H9 (cell line): ENCODE data around the gene PHLDA3. TPM values are rescaled to one million over a fixed set of nuclear protein-coding genes. Genes with fewer than 3 reads are reported as not detected.

ENCODE experiments used
- DNase-seq: peaks from one replicate; pipeline ENCODE4 v3.0.0-alpha.2; 2017
- H2AFZ ChIP-seq: one replicate; pipeline ENCODE4 v1.6.1; 2013; ENCODE audit warnings: mild to moderate bottlenecking, low read length, control low read depth, moderate library complexity
- H2AK5ac ChIP-seq: 2 replicates; pipeline ENCODE4 v1.6.1; 2013; ENCODE audit warnings: low read length, control low read depth, mixed read lengths; ENCODE audit not compliant: insufficient read length
- H2BK120ac ChIP-seq: one replicate; pipeline ENCODE4 v1.6.1; 2013; ENCODE audit warnings: low read depth, mild to moderate bottlenecking, low read length, control low read depth, inconsistent platforms; ENCODE audit not compliant: poor library complexity, severe bottlenecking
- H2BK12ac ChIP-seq: 2 replicates; pipeline ENCODE4 v1.6.1; 2013; ENCODE audit warnings: low read length, control low read depth, mixed read lengths, low read depth; ENCODE audit not compliant: insufficient read length
- H2BK15ac ChIP-seq: 2 replicates; pipeline ENCODE4 v1.6.1; 2013; ENCODE audit warnings: low read depth, low read length, control low read depth
- H2BK20ac ChIP-seq: one replicate; pipeline ENCODE4 v1.6.1; 2013; ENCODE audit warnings: low read depth, mild to moderate bottlenecking, low read length, control low read depth, inconsistent platforms; ENCODE audit not compliant: poor library complexity, severe bottlenecking
- H2BK5ac ChIP-seq: 2 replicates; pipeline ENCODE4 v1.6.1; 2013; ENCODE audit warnings: low read length, control low read depth, mixed read lengths; ENCODE audit not compliant: insufficient read length
- H3K14ac ChIP-seq: 2 replicates; pipeline ENCODE4 v1.6.1; 2013; ENCODE audit warnings: low read length, control low read depth; ENCODE audit not compliant: insufficient read depth
- H3K18ac ChIP-seq: 2 replicates; pipeline ENCODE4 v1.6.1; 2013; ENCODE audit warnings: low read depth, mild to moderate bottlenecking, mixed read lengths, low read length, control low read depth; ENCODE audit not compliant: insufficient read length
- H3K23ac ChIP-seq: 2 replicates; pipeline ENCODE4 v1.6.1; 2013; ENCODE audit warnings: low read length, control low read depth, mixed read lengths, low read depth; ENCODE audit not compliant: insufficient read length
- H3K23me2 ChIP-seq: 2 replicates; pipeline ENCODE4 v1.6.1; 2013; ENCODE audit warnings: low read depth, mild to moderate bottlenecking, mixed read lengths, low read length, control low read depth; ENCODE audit not compliant: insufficient read length, poor library complexity, severe bottlenecking
- H3K27ac ChIP-seq: 2 replicates; pipeline ENCODE4 v1.5.1; 2013; ENCODE audit warnings: low read length, control low read depth, mixed read lengths, low read depth; ENCODE audit not compliant: insufficient read length
- H3K27me3 ChIP-seq: 2 replicates; pipeline ENCODE4 v1.6.1; 2013; ENCODE audit warnings: low read length, control low read depth, inconsistent platforms; ENCODE audit not compliant: insufficient read depth
- H3K4ac ChIP-seq: 2 replicates; pipeline ENCODE4 v1.6.1; 2013; ENCODE audit warnings: low read depth, mild to moderate bottlenecking, control low read depth, inconsistent platforms, low read length, moderate library complexity
- H3K4me1 ChIP-seq: 2 replicates; pipeline ENCODE4 v1.6.1; 2013; ENCODE audit warnings: low read length, control low read depth, inconsistent platforms; ENCODE audit not compliant: insufficient read depth
- H3K4me2 ChIP-seq: 2 replicates; pipeline ENCODE4 v1.6.1; 2013; ENCODE audit warnings: low read length, control low read depth, mixed read lengths; ENCODE audit not compliant: insufficient read length, insufficient read depth
- H3K56ac ChIP-seq: 2 replicates; pipeline ENCODE4 v1.6.1; 2013; ENCODE audit warnings: low read depth, mild to moderate bottlenecking, mixed read lengths, low read length, control low read depth; ENCODE audit not compliant: insufficient read length
- H3K79me1 ChIP-seq: 2 replicates; pipeline ENCODE4 v1.6.1; 2013; ENCODE audit warnings: low read depth, mild to moderate bottlenecking, moderate library complexity, low read length, control low read depth, inconsistent platforms; ENCODE audit not compliant: insufficient read depth, poor library complexity, severe bottlenecking
- H3K79me2 ChIP-seq: 2 replicates; pipeline ENCODE4 v1.6.1; 2013; ENCODE audit warnings: low read length, control low read depth, inconsistent platforms; ENCODE audit not compliant: insufficient read depth
- H3K9ac ChIP-seq: 2 replicates; pipeline ENCODE4 v1.6.1; 2013; ENCODE audit warnings: low read length, control low read depth, mixed read lengths; ENCODE audit not compliant: insufficient read length; ENCODE audit errors: extremely low read depth
- H3K9me3 ChIP-seq: one replicate; pipeline ENCODE4 v1.6.1; 2013; ENCODE audit warnings: low read depth, low read length, inconsistent platforms; ENCODE audit not compliant: control insufficient read depth
- H3T11ph ChIP-seq: one replicate; pipeline ENCODE4 v1.6.1; 2013; ENCODE audit warnings: mild to moderate bottlenecking, low read length, control low read depth, inconsistent platforms
- H4K20me1 ChIP-seq: one replicate; pipeline ENCODE4 v1.6.1; 2013; ENCODE audit not compliant: control insufficient read depth, insufficient read length, insufficient read depth
- H4K5ac ChIP-seq: 2 replicates; pipeline ENCODE4 v1.6.1; 2013; ENCODE audit warnings: low read depth, mild to moderate bottlenecking, mixed read lengths, low read length, control low read depth; ENCODE audit not compliant: insufficient read length
- H4K8ac ChIP-seq: replicated peaks from 2 replicates; pipeline ENCODE4 v1.6.1; 2013; ENCODE audit warnings: low read length, control low read depth, mixed read lengths, low read depth; ENCODE audit not compliant: insufficient read length
- H4K91ac ChIP-seq: 2 replicates; pipeline ENCODE4 v1.6.1; 2013; ENCODE audit warnings: low read depth, mild to moderate bottlenecking, moderate library complexity, mixed read lengths, low read length, control low read depth; ENCODE audit not compliant: insufficient read length
- H3K27ac Mint-ChIP-seq, 3 experiments: 2 replicates in 2 of 3; 3 replicates in 1 of 3; pipeline ENCODE4 v1.8.0; 2020 to 2021; ENCODE audit warnings: mixed read lengths in 3 of 3, mild to moderate bottlenecking in 1 of 3, moderate library complexity in 1 of 3
- H3K27me3 Mint-ChIP-seq: 2 replicates; pipeline ENCODE4 v1.8.0; 2021; ENCODE audit warnings: low read depth, mild to moderate bottlenecking, moderate library complexity, mixed read lengths
- H3K36me3 Mint-ChIP-seq, 3 experiments: 2 replicates in 2 of 3; 3 replicates in 1 of 3; pipeline ENCODE4 v1.8.0; 2020 to 2021; ENCODE audit warnings: low read depth in 3 of 3, mixed read lengths in 3 of 3; ENCODE audit not compliant: insufficient read depth in 1 of 3
- H3K4me1 Mint-ChIP-seq, 2 experiments: 2 replicates each; pipeline ENCODE4 v1.8.0; 2020; ENCODE audit warnings: mixed read lengths in 2 of 2
- H3K4me3 Mint-ChIP-seq, 2 experiments: 2 replicates in 1 of 2; 3 replicates in 1 of 2; pipeline ENCODE4 v1.8.0; 2020 to 2021; ENCODE audit warnings: mild to moderate bottlenecking in 2 of 2, mixed read lengths in 2 of 2, moderate library complexity in 1 of 2
- H3K9me3 Mint-ChIP-seq, 2 experiments: 2 replicates in 1 of 2; 3 replicates in 1 of 2; pipeline ENCODE4 v1.8.0; 2020; ENCODE audit warnings: mild to moderate bottlenecking in 2 of 2, mixed read lengths in 2 of 2, moderate library complexity in 1 of 2
- WGBS: extraction: QIAGEN DNeasy Blood & Tissue Kit; methylation state at CpG from one replicate; pipeline ENCODE4 v1.1.7; 2013; ENCODE audit warnings: missing lambda C conversion rate, low lambda C conversion rate, mixed read lengths; ENCODE audit not compliant: insufficient read length; ENCODE audit errors: extremely low coverage; 5-methylcytosine and 5-hydroxymethylcytosine counted together
- total RNA-seq: library from RNA; stranded (reverse); gene quantifications from 2 replicates; pipeline ENCODE4 v1.2.1, GENCODE V29; 2021
- TF ChIP-seq, protein P1 (sequence below): fragments of 200-600 bp; sonication (generic); conservative IDR thresholded peaks from 3 replicates; pipeline ENCODE4 v1.8.0; 2021; ENCODE audit warnings: antibody characterized with exemption, mild to moderate bottlenecking

The PHLDA3 gene
- total RNA-seq, 1 experiment from 2014 or later: 53.9 TPM

DNA sequence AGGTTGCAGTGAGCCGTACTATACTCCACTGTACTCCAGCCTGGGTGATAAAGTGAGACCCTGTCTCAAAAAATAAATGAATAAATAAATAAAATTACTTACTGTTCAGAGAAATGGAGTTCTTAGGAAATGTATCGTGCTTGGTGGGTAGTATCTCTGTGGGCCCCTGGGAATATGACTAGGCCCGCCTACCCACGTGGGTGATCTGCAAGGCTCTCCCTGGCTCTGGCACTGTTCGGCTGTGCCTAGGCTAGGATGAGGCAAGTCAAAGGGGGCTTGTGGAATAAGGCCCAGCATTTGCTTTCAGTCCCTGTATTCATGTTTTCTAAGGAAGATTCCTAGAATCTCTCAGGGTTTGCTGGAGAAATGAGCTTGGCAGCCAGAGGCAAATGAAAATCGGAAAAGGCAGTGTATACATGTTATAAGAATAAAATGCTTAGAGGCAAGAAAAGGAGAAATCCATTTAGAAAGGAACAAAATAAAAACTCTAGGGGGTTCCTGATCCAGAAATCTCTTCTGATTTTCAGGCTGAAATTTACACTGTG lies 42.5 kb upstream of the PHLDA3 start:
- TF ChIP-seq, protein P1, sequence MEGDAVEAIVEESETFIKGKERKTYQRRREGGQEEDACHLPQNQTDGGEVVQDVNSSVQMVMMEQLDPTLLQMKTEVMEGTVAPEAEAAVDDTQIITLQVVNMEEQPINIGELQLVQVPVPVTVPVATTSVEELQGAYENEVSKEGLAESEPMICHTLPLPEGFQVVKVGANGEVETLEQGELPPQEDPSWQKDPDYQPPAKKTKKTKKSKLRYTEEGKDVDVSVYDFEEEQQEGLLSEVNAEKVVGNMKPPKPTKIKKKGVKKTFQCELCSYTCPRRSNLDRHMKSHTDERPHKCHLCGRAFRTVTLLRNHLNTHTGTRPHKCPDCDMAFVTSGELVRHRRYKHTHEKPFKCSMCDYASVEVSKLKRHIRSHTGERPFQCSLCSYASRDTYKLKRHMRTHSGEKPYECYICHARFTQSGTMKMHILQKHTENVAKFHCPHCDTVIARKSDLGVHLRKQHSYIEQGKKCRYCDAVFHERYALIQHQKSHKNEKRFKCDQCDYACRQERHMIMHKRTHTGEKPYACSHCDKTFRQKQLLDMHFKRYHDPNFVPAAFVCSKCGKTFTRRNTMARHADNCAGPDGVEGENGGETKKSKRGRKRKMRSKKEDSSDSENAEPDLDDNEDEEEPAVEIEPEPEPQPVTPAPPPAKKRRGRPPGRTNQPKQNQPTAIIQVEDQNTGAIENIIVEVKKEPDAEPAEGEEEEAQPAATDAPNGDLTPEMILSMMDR: no peak
- no peak overlapping the region for H4K5ac ChIP-seq
- no peak overlapping the region for H3K9ac ChIP-seq
- no peak overlapping the region for H3K56ac ChIP-seq
- H3K18ac ChIP-seq: no peak overlapping the region
- H3K27ac Mint-ChIP-seq: 0 out of 7 replicates have a peak overlapping the region, but pooled peaks of 1 of the 3 experiments have one; percentile 44
- H2BK120ac ChIP-seq: no peak overlapping the region
- no CpG with 5 or more reads among the region's 6 CpGs for WGBS
- no peak overlapping the region for H2AK5ac ChIP-seq
- no peak overlapping the region for H2AFZ ChIP-seq
- H3K9me3 ChIP-seq: no peaks in the 10 kb centered on the region
- H4K8ac ChIP-seq: no peak overlapping the region
- H4K91ac ChIP-seq: no peak overlapping the region
- H2BK5ac ChIP-seq: no peak overlapping the region
- H3K23me2 ChIP-seq: peaks cover 7% of the 10 kb centered on the region
- H2BK20ac ChIP-seq: no peak overlapping the region
- H3K4me1 ChIP-seq: no peaks in the 10 kb centered on the region; the same call in 1 of the 2 replicates
- H2BK15ac ChIP-seq: no peak overlapping the region
- H4K20me1 ChIP-seq: no peaks in the 10 kb centered on the region
- no peak overlapping the region for H2BK12ac ChIP-seq
- DNase-seq: no peak
- H3K4ac ChIP-seq: no peak overlapping the region
- no peak overlapping the region for H3K27ac ChIP-seq
- H3K27me3 ChIP-seq: peaks cover 4% of the 10 kb centered on the region; the same call in 1 of the 2 replicates
- no peaks in the 10 kb centered on the region for H3K9me3 Mint-ChIP-seq
- peaks cover 14 to 15% of the 10 kb centered on the region in 2 experiments for H3K4me1 Mint-ChIP-seq
- no peak overlapping the region for H3K14ac ChIP-seq
- H3K4me3 Mint-ChIP-seq: no peak overlapping the region
- no peak overlapping the region for H3T11ph ChIP-seq
- H3K79me1 ChIP-seq: no peaks in the 10 kb centered on the region
- peaks cover 3% of the 10 kb centered on the region; the same call in 1 of the 2 replicates for H3K27me3 Mint-ChIP-seq
- no peak overlapping the region for H3K23ac ChIP-seq
- H3K4me2 ChIP-seq: peak overlapping the region; percentile 26
- H3K79me2 ChIP-seq: no peaks in the 10 kb centered on the region
- no peaks in the 10 kb centered on the region for H3K36me3 Mint-ChIP-seq
